ENCODE results near the gene DHRSX.
"Not testable (repeated sequence)": the region's sequence is repeated elsewhere in the genome, so short reads cannot be mapped to it uniquely, and the experiment has no call there.

Gene DHRSX

DNA sequence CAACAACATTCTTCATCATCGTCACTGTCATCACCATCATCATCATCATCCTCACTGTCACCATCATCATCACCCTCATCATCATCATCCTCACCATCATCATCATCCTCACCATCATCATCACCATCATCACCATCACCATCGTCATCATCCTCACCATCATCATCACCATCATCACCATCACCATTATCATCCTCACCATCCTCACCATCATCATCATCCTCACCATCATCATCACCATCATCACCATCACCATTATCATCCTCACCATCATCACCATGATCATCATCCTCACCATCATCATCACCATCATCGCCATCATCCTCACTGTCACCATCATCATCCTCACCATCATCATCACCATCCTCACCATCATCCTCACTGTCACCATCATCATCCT, 18.9 kb upstream of the DHRSX start:
- DNase-seq = not testable (repeated sequence)

- no peak for DNase-seq
These were observed 16.3 kb upstream of the DHRSX start for GRCh38 chrX:2517055-2517454.

GRCh38 chrX:2516623-2517022, 15.8 kb upstream of the DHRSX start:
- no peak for DNase-seq

- DNase-seq = no peak
These were observed 13.4 kb upstream of the DHRSX start for GRCh38 chrX:2514131-2514530.

DNA sequence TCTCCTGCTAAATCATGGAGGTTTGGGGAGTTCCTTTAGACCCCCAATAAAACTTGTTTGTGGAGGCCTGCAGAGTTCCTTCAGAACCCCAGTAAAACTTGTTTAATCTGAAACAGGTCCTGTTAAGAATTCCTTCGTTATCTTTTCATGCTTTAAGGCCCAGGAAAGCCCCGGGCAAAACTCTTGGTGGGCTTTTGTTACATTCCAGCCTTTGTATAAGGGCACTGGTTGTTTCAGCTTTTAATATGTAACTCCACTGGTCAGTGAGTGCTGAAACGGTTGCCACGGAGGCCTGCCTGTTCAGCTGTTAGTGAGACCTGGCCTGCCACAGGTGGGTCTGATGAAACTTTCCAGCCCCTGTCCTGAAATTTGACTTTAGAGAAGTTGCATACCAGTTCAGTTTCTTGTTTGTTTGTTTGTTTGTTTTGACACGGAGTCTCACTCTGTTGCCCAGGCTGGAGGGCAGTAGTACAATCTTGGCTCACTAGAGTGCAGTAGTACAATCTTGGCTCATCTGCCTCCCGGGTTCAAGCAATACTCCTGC, 12.4 kb upstream of the DHRSX start:
- no peak for DNase-seq

GRCh38 chrX:2512501-2512900, 11.7 kb upstream of the DHRSX start:
- no peak for DNase-seq

DNA sequence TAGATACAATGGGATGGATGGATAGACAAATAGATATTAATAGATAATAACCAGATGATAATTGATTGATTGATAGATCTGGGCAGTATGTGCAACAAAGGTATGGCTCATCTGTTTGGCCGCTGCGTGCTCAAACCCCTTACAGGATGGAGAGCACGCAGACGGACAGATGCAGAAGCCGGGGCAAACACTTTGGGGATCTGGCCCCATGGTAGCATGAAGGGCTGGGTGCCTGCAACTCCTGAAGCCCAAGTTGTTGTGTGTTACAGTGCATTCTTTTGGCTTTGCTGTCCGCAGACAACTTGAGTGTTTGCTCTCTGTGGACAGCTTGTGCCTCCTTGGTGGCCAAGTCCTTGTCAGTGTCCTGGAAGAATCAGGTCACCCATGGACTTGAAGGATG, 10.6 kb upstream of the DHRSX start:
- no peak for DNase-seq

- no peak for DNase-seq
These were observed 8.0 kb upstream of the DHRSX start for GRCh38 chrX:2508648-2509335.

- DNase-seq = no peak
These were observed 7.3 kb upstream of the DHRSX start for GRCh38 chrX:2507904-2508627.

DNA sequence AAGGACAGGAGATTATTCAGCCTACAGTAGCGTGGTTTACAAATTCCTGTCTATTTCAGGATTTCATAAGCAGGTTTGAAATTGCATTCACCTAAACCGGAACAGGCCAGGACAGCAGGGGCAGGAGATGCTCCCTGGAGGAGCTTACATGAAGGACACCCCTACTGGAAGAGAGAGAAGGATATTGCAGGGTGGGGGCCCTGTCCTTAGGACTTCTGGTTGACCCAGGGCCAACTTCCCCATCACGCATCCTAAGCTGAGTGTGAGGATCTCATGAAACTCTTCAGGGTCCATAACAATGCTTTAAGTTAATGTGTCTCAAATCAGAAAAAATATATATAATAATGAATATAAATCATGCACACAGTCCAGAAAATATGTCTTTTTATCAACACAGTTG, 6.4 kb upstream of the DHRSX start:
- DNase-seq = no peak

- DNase-seq = not testable (repeated sequence)
These were observed 4.6 kb upstream of the DHRSX start for GRCh38 chrX:2505341-2505740.

DNA sequence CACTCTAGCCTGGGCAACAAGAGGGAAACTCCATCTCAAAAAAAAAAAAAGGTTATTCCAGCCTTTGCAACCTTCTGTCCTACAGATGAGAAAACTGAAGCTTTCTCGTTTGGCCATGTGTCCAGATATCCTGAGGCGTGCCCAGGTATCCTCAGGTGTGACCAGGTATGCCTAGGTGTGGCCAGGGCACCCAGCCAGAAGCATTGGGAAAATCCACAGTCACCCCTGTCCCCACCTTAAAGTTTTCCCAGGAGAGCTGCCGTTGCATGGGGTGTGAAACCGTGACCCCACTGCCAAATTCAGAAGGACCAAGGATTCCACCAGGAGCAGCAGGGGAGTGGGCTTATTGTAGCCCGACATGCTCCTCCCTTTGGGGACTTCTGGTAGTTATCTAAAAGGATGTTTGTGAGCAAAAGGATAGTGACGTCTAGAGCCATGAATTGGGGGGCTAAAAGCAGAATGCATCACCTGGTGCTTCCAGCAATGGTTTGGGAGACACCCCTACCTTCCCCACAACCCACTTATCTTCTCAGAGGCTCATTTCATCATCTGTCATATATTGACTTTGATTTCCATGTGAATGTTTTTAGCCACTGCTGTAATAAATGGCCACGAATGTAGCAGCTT, 4.0 kb upstream of the DHRSX start:
- DNase-seq = no peak

GRCh38 chrX:2503591-2504500, 3.1 kb upstream of the DHRSX start:
- no peak for DNase-seq

GRCh38 chrX:2502668-2503519, 2.1 kb upstream of the DHRSX start:
- peak; percentile 31 for DNase-seq

DNA sequence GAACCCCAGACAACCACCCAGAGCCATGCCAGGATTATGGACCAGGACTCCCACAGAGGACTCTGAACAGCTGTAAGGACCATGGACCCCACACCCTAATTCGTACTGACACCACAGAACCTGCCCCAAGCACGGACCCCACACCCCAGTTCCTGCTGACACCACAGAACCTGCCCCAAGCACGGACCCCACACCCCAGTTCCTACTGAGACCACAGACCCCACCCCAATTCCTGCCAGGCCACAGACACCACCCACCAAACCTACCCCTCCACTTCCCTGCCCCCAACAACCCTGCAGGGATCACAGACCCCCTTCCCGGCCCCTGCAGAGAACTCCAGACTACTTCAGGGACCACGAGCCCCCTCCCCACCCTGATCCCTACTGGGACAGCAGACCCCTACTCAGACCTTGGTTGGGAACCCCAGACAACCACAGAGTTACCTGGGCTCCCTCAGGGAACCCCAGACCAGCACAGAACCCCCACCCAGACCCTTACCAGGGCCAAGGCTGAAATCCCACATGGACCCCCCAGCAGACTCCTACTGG, 1.4 kb upstream of the DHRSX start:
- no peak for DNase-seq

- DNase-seq = no peak
These were observed 855 bp upstream of the DHRSX start for GRCh38 chrX:2501559-2502102.

GRCh38 chrX:2500091-2500802, 529 bp downstream of the DHRSX start:
- peak; percentile 26 for DNase-seq

DNA sequence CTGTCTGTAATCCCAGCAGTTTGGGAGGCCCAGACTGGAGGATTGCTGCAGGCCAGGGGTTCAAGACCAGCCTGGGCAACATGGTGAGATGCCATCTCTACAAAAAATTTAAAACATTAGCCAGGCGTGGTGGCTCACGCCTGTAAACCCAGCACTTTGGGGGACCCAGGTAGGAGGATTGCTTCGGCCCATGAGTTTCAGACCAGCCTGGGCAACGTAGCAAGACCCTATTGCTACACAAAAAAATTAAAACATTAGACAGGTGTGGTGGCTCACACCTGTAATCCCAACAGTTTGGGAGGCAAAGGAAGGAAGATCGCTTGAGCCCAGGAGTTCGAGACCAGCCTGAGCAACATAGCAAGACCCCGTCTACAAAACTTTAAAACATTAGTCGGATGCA, 1.3 kb downstream of the DHRSX start:
- no peak for DNase-seq

GRCh38 chrX:2498781-2499302, 1.9 kb downstream of the DHRSX start:
- peak; percentile 5 for DNase-seq

Data from fibroblast of skin of abdomen (primary cell).